ENCODE data around the gene RNH1.

The RNH1 gene

GRCh38 chr11:531919-532526 is 25.0 kb upstream of the RNH1 start:
- H3K4me1 ChIP-seq (ENCODE audit: control insufficient read depth in 5 of 5, insufficient read depth in 5 of 5, low read length in 5 of 5), result peaks cover 6 to 44% (median 29%) of the 10 kb centered on the region in 5 donors
- H3K9ac ChIP-seq (ENCODE audit: low read length in 5 of 5), result no peak overlapping the region
- peaks cover 0 to 5% (median under 1%) of the 10 kb centered on the region in 5 donors for H3K27me3 ChIP-seq (ENCODE audit: control insufficient read depth in 5 of 5, insufficient read depth in 4 of 5, low read length in 5 of 5)
- no peak overlapping the region for H3K27ac ChIP-seq (ENCODE audit: low read depth, low read length)
- no peak overlapping the region for H3K4me3 ChIP-seq (ENCODE audit: low read depth in 1 of 5, low read length in 5 of 5)
- H3K9me3 ChIP-seq (ENCODE audit: control insufficient read depth in 5 of 5, low read length in 5 of 5), result no peaks in the 10 kb centered on the region
- peaks cover 0 to 37% (median 29%) of the 10 kb centered on the region in 5 donors for H3K36me3 ChIP-seq (ENCODE audit: control insufficient read depth in 5 of 5, insufficient read depth in 5 of 5, low read length in 5 of 5)

DNA sequence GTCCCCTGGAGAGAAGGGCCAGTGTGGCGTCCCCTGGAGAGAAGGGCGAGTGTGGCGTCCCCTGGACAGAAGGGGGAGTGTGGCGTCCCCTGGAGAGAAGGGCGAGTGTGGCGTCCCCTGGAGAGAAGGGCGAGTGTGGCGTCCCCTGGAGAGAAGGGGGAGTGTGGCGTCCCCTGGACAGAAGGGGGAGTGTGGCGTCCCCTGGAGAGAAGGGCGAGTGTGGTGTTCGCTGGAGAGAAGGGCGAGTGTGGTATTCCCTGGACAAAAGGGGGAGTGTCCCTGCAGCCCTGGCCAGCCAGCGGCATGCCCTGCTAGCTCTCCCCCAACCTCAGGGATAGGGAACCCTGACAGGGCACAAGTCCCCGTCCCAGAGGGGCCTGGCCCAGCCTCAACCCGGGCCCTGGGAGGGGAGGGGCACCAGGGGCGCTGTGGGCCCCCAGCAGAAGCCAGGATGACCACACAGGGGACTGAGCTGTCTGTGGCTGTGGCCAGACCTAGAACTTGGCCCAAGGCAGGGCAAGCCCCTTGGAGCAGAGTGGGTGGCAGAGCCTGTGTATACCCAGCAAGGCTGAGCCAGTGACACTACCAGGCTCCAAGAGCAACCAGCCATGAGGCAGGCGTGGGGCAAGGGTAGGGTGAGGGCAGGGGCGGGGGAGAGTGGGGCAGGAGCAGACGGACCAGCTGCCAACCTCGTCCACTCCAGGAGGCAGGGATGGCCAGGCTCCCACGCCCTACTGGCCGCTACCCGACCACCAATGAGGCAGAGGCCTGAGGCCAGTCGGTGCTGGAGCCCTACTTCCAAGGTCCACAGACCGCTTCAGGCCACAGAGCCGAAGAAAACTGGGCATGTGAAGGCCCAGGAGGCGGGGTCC is 24.2 kb upstream of the RNH1 start:
- no peaks in the 10 kb centered on the region for H3K9me3 ChIP-seq (ENCODE audit: control insufficient read depth in 5 of 5, low read length in 5 of 5)
- H3K27me3 ChIP-seq (ENCODE audit: control insufficient read depth in 5 of 5, insufficient read depth in 4 of 5, low read length in 5 of 5), result no peaks in the 10 kb centered on the region
- H3K4me3 ChIP-seq (ENCODE audit: low read depth in 1 of 5, low read length in 5 of 5), result no peak overlapping the region
- peaks cover 0 to 37% (median 29%) of the 10 kb centered on the region in 5 donors for H3K36me3 ChIP-seq (ENCODE audit: control insufficient read depth in 5 of 5, insufficient read depth in 5 of 5, low read length in 5 of 5)
- no peak overlapping the region for H3K9ac ChIP-seq (ENCODE audit: low read length in 5 of 5)
- no peak overlapping the region for H3K27ac ChIP-seq (ENCODE audit: low read depth, low read length)
- peaks cover 6 to 37% (median 20%) of the 10 kb centered on the region in 5 donors for H3K4me1 ChIP-seq (ENCODE audit: control insufficient read depth in 5 of 5, insufficient read depth in 5 of 5, low read length in 5 of 5)

- H3K27me3 ChIP-seq (ENCODE audit: control insufficient read depth in 5 of 5, insufficient read depth in 4 of 5, low read length in 5 of 5), result no peaks in the 10 kb centered on the region
- H3K36me3 ChIP-seq (ENCODE audit: control insufficient read depth in 5 of 5, insufficient read depth in 5 of 5, low read length in 5 of 5), result peaks cover 0 to 37% (median 29%) of the 10 kb centered on the region in 5 donors
- no peak overlapping the region for H3K27ac ChIP-seq (ENCODE audit: low read depth, low read length)
- H3K9me3 ChIP-seq (ENCODE audit: control insufficient read depth in 5 of 5, low read length in 5 of 5), result no peaks in the 10 kb centered on the region
- H3K4me1 ChIP-seq (ENCODE audit: control insufficient read depth in 5 of 5, insufficient read depth in 5 of 5, low read length in 5 of 5), result peaks cover 6 to 30% (median 16%) of the 10 kb centered on the region in 5 donors
- no peak overlapping the region for H3K9ac ChIP-seq (ENCODE audit: low read length in 5 of 5)
- no peak overlapping the region for H3K4me3 ChIP-seq (ENCODE audit: low read depth in 1 of 5, low read length in 5 of 5)
Observed at GRCh38 chr11:529728-530411, 22.8 kb upstream of the RNH1 start.

- H3K27me3 ChIP-seq (ENCODE audit: control insufficient read depth in 5 of 5, insufficient read depth in 4 of 5, low read length in 5 of 5), result no peaks in the 10 kb centered on the region
- no peak overlapping the region for H3K27ac ChIP-seq (ENCODE audit: low read depth, low read length)
- peaks cover 0 to 37% (median 29%) of the 10 kb centered on the region in 5 donors for H3K36me3 ChIP-seq (ENCODE audit: control insufficient read depth in 5 of 5, insufficient read depth in 5 of 5, low read length in 5 of 5)
- no peak overlapping the region for H3K9ac ChIP-seq (ENCODE audit: low read length in 5 of 5)
- H3K4me1 ChIP-seq (ENCODE audit: control insufficient read depth in 5 of 5, insufficient read depth in 5 of 5, low read length in 5 of 5), result peaks cover 5 to 22% (median 8%) of the 10 kb centered on the region in 5 donors
- H3K9me3 ChIP-seq (ENCODE audit: control insufficient read depth in 5 of 5, low read length in 5 of 5), result no peaks in the 10 kb centered on the region
- no peak overlapping the region for H3K4me3 ChIP-seq (ENCODE audit: low read depth in 1 of 5, low read length in 5 of 5)
Observed at GRCh38 chr11:528815-529727, 22.0 kb upstream of the RNH1 start.

- H3K36me3 ChIP-seq (ENCODE audit: control insufficient read depth in 5 of 5, insufficient read depth in 5 of 5, low read length in 5 of 5), result peaks cover 0 to 32% (median 23%) of the 10 kb centered on the region in 5 donors
- no peaks in the 10 kb centered on the region for H3K27me3 ChIP-seq (ENCODE audit: control insufficient read depth in 5 of 5, insufficient read depth in 4 of 5, low read length in 5 of 5)
- no peaks in the 10 kb centered on the region for H3K9me3 ChIP-seq (ENCODE audit: control insufficient read depth in 5 of 5, low read length in 5 of 5)
- peaks cover 0 to 15% (median 3%) of the 10 kb centered on the region in 5 donors for H3K4me1 ChIP-seq (ENCODE audit: control insufficient read depth in 5 of 5, insufficient read depth in 5 of 5, low read length in 5 of 5)
- no peak overlapping the region for H3K4me3 ChIP-seq (ENCODE audit: low read depth in 1 of 5, low read length in 5 of 5)
- no peak overlapping the region for H3K9ac ChIP-seq (ENCODE audit: low read length in 5 of 5)
- no peak overlapping the region for H3K27ac ChIP-seq (ENCODE audit: low read depth, low read length)
Observed at GRCh38 chr11:528166-528814, 21.2 kb upstream of the RNH1 start.

- Histone ChIP-seq H3K9ac (ENCODE audit: low read length in 5 of 5) (no peak overlapping the region), H3K27ac (ENCODE audit: low read depth, low read length) (no peak overlapping the region), H3K4me1 (ENCODE audit: control insufficient read depth in 5 of 5, insufficient read depth in 5 of 5, low read length in 5 of 5) (no peaks in the 10 kb centered on the region), H3K9me3 (ENCODE audit: control insufficient read depth in 5 of 5, low read length in 5 of 5) (no peaks in the 10 kb centered on the region), H3K36me3 (ENCODE audit: control insufficient read depth in 5 of 5, insufficient read depth in 5 of 5, low read length in 5 of 5) (peaks cover 0 to 11% (median 5%) of the 10 kb centered on the region in 5 donors), H3K27me3 (ENCODE audit: control insufficient read depth in 5 of 5, insufficient read depth in 4 of 5, low read length in 5 of 5) (no peaks in the 10 kb centered on the region), H3K4me3 (ENCODE audit: low read depth in 1 of 5, low read length in 5 of 5) (no peak overlapping the region)
Observed at GRCh38 chr11:526192-526591, 19.1 kb upstream of the RNH1 start.

DNA sequence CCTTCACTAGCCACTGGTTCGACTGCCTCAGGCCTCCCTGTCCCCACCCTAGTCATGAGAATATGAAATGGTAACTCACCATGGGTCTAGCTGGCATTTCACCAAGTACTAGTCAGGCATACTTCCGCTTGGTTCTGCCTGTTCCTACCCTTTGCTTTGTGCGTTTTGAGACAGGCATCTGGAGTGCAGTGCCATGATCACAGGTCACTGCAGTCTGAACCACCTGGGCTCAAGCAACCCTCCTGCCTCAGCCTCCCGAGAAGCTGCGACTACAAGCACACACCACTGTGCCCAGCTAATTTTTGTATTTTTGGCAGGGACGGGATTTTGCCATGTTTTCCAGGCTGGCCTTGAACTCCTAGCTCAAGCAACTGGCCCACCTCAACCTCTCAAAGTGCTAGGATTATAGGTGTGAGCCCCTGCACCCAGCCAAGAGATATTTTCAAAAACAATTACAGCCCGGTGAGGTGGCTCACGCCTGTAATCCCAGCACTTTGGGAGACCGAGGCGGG is 14.2 kb upstream of the RNH1 start:
- Histone ChIP-seq H3K9ac (ENCODE audit: low read length in 5 of 5) (no peak overlapping the region), H3K36me3 (ENCODE audit: control insufficient read depth in 5 of 5, insufficient read depth in 5 of 5, low read length in 5 of 5) (no peaks in the 10 kb centered on the region), H3K4me3 (ENCODE audit: low read depth in 1 of 5, low read length in 5 of 5) (no peak overlapping the region), H3K9me3 (ENCODE audit: control insufficient read depth in 5 of 5, low read length in 5 of 5) (peaks cover 0 to 3% (median 0%) of the 10 kb centered on the region in 5 donors), H3K27me3 (ENCODE audit: control insufficient read depth in 5 of 5, insufficient read depth in 4 of 5, low read length in 5 of 5) (no peaks in the 10 kb centered on the region), H3K4me1 (ENCODE audit: control insufficient read depth in 5 of 5, insufficient read depth in 5 of 5, low read length in 5 of 5) (peaks cover 0 to 7% (median 4%) of the 10 kb centered on the region in 5 donors), H3K27ac (ENCODE audit: low read depth, low read length) (no peak overlapping the region)

- Histone ChIP-seq H3K4me1 (ENCODE audit: control insufficient read depth in 5 of 5, insufficient read depth in 5 of 5, low read length in 5 of 5) (peaks cover 0 to 7% (median 4%) of the 10 kb centered on the region in 5 donors), H3K36me3 (ENCODE audit: control insufficient read depth in 5 of 5, insufficient read depth in 5 of 5, low read length in 5 of 5) (no peaks in the 10 kb centered on the region), H3K27me3 (ENCODE audit: control insufficient read depth in 5 of 5, insufficient read depth in 4 of 5, low read length in 5 of 5) (no peaks in the 10 kb centered on the region), H3K9me3 (ENCODE audit: control insufficient read depth in 5 of 5, low read length in 5 of 5) (peaks cover 0 to 3% (median 0%) of the 10 kb centered on the region in 5 donors), H3K4me3 (ENCODE audit: low read depth in 1 of 5, low read length in 5 of 5) (no peak overlapping the region), H3K27ac (ENCODE audit: low read depth, low read length) (no peak overlapping the region), H3K9ac (ENCODE audit: low read length in 5 of 5) (no peak overlapping the region)
Observed at GRCh38 chr11:520428-521176, 13.6 kb upstream of the RNH1 start.

Data from subcutaneous abdominal adipose tissue (tissue), 5 donors.